Esophagus muscularis mucosa (tissue), 4 donors: ENCODE results near the gene ANKRD30B. TPM values are rescaled to one million over a fixed set of nuclear protein-coding genes. Genes with fewer than 3 reads are reported as not detected.
"Not testable (repeated sequence)": the region's sequence is repeated elsewhere in the genome, so short reads cannot be mapped to it uniquely, and the experiment has no call there.

Experiments
- DNase-seq: peaks from one replicate; pipeline ENCODE4 v3.0.0-alpha.2; 2017; ENCODE audit errors: extremely low spot score
- H3K27ac ChIP-seq, 4 donors: fragments of 200-600 bp; sonication (generic); replicated peaks in 1 of 4; 1 replicate in 3 of 4; 2 replicates in 1 of 4; pipeline ENCODE4 v1.5.1; 2016 to 2019; ENCODE audit warnings: mild to moderate bottlenecking in 1 of 4
- H3K27me3 ChIP-seq, 4 donors: fragments of 200-600 bp; sonication (generic); one replicate each; pipeline versions ENCODE4 v1.5.1 to v1.6.0; 2016 to 2019
- H3K36me3 ChIP-seq, 4 donors: fragments of 200-600 bp; sonication (generic); one replicate each; pipeline ENCODE4 v1.5.1; 2016 to 2019
- H3K4me1 ChIP-seq, 4 donors: fragments of 200-600 bp; sonication (generic); one replicate each; pipeline ENCODE4 v1.5.1; 2016 to 2019
- H3K4me3 ChIP-seq, 4 donors: fragments of 200-600 bp; sonication (generic); 1 replicate in 2 of 4; 2 replicates in 2 of 4; pipeline ENCODE4 v1.5.1; 2016 to 2019; ENCODE audit warnings: mild to moderate bottlenecking in 4 of 4, moderate library complexity in 1 of 4
- H3K9me3 ChIP-seq, 4 donors: fragments of 200-600 bp; sonication (generic); 1 replicate in 3 of 4; 2 replicates in 1 of 4; pipeline ENCODE4 v1.5.1; 2016 to 2019
- EP300 ChIP-seq: sonication (generic); formaldehyde crosslinking; IDR thresholded peaks from one replicate; pipeline ENCODE4 v1.6.1; 2017; ENCODE audit warnings: antibody characterized with exemption
- POLR2A ChIP-seq: fragments of 450-650 bp; IDR thresholded peaks from one replicate; pipeline ENCODE4 v1.6.1; 2017; ENCODE audit warnings: antibody characterized with exemption, moderate library complexity, mild to moderate bottlenecking, low read depth
- POLR2AphosphoS5 ChIP-seq, 2 donors: sonication (generic); formaldehyde crosslinking; IDR thresholded peaks; one replicate each; pipeline ENCODE4 v1.6.1; 2017; ENCODE audit warnings: antibody characterized with exemption in 2 of 2
- WGBS: methylation state at CpG from one replicate; pipeline ENCODE4 v1.1.5; 2018; 5-methylcytosine and 5-hydroxymethylcytosine counted together
- intact Hi-C: fragments of 100-400 bp; cut with DNase I; formaldehyde crosslinking; loops from one replicate; pipeline ENCODE4 v1.15.1; 2023
- total RNA-seq, 4 donors: library from RNA; depleted of rRNA; stranded (reverse); fragments of >200 nt; gene quantifications; one replicate each; pipeline versions ENCODE4 v1.1.0 to v1.2.1, GENCODE V29; 2016
- TF ChIP-seq, protein P1 (sequence below), 3 experiments: fragments of 200-600 bp in 2 of 3; fragments of 450-650 bp in 1 of 3; sonication (generic) in 2 of 3; IDR thresholded peaks; one replicate each; pipeline ENCODE4 v1.5.1; 2017 to 2019; ENCODE audit warnings: antibody characterized with exemption in 3 of 3, mild to moderate bottlenecking in 2 of 3, moderate library complexity in 1 of 3

The ANKRD30B gene
- total RNA-seq, 4 donors from 2014 or later: not detected

DNA sequence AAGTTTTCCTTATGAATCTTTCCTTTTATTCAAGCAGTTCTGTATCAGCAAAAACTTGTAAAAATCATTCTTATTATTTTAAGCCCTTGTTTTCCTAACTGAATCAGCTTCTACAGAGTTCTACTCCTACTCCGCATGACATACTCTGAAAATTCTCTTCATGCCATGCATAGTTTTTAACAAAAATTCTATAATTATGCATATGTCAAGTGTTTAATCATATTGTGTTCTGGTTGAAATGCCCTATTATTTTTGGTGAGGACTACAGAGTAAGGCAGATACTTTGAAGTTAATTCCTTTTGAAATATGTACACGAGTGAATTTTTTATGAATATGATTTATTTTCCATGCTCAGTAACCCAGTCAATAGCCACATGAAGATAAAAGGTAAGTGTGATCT lies 28.8 kb downstream of the ANKRD30B start:
- no peak overlapping the region for H3K27ac ChIP-seq
- no peaks in the 10 kb centered on the region for H3K36me3 ChIP-seq
- intact Hi-C loops: no loop called here
- H3K4me3 ChIP-seq: no peak overlapping the region
- 69% methylated on average over 2 of the region's 2 CpGs for WGBS
- DNase-seq: no peak
- TF ChIP-seq EP300 (no peak), POLR2AphosphoS5 (IDR thresholded peaks at IDR 0.05) (no peak), POLR2A (no peak)
- TF ChIP-seq, protein P1, sequence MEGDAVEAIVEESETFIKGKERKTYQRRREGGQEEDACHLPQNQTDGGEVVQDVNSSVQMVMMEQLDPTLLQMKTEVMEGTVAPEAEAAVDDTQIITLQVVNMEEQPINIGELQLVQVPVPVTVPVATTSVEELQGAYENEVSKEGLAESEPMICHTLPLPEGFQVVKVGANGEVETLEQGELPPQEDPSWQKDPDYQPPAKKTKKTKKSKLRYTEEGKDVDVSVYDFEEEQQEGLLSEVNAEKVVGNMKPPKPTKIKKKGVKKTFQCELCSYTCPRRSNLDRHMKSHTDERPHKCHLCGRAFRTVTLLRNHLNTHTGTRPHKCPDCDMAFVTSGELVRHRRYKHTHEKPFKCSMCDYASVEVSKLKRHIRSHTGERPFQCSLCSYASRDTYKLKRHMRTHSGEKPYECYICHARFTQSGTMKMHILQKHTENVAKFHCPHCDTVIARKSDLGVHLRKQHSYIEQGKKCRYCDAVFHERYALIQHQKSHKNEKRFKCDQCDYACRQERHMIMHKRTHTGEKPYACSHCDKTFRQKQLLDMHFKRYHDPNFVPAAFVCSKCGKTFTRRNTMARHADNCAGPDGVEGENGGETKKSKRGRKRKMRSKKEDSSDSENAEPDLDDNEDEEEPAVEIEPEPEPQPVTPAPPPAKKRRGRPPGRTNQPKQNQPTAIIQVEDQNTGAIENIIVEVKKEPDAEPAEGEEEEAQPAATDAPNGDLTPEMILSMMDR (IDR thresholded peaks at IDR 0.05): no peak
- H3K9me3 ChIP-seq: no peaks in the 10 kb centered on the region
- no peaks in the 10 kb centered on the region for H3K4me1 ChIP-seq
- H3K27me3 ChIP-seq: no peaks in the 10 kb centered on the region

DNA sequence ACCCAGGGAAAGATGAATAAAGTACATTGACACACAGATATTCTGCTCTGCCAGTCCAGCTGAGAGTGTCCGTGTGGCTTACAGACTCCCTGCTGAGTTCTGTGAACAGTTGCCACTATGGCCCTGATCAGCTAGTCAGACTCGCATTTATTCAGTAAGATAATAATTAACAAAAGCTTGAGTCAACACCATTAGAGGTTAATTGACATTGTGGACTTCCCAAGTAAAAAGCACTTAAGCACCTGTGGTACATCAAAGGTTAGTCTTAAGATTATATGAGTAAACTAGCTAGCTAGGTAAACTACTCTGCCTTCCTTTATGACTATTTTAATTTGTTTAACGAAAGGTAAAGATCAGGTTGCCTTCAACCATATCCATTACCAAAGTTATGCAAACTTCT lies 33.7 kb downstream of the ANKRD30B start:
- H3K4me3 ChIP-seq: no peak overlapping the region
- intact Hi-C loops: no loop called here
- no peaks in the 10 kb centered on the region for H3K9me3 ChIP-seq
- WGBS: 89% methylated on average over 3 of the region's 3 CpGs
- H3K27me3 ChIP-seq: no peaks in the 10 kb centered on the region
- DNase-seq: no peak
- TF ChIP-seq EP300 (no peak), POLR2AphosphoS5 (IDR thresholded peaks at IDR 0.05) (no peak)
- H3K36me3 ChIP-seq: no peaks in the 10 kb centered on the region
- H3K4me1 ChIP-seq: no peaks in the 10 kb centered on the region
- H3K27ac ChIP-seq: no peak overlapping the region

DNA sequence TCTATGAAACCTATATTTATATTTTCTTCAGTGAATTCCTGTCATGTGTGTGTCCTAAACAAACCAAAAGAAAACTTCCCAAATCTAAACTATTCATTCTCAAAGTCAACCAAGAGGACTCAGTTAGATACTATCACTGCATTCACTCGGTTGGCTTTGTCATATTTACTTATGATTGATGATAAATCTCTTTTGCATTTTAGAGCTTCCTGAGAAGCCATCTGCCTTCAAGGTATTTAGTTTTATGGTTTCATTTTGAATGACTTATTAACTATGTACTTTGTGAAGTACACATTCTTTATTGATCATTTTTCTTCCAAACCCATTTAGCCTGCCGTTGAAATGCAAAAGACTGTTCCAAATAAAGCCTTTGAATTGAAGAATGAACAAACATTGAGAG lies 36.2 kb downstream of the ANKRD30B start:
- intact Hi-C loops: no loop called here

DNA sequence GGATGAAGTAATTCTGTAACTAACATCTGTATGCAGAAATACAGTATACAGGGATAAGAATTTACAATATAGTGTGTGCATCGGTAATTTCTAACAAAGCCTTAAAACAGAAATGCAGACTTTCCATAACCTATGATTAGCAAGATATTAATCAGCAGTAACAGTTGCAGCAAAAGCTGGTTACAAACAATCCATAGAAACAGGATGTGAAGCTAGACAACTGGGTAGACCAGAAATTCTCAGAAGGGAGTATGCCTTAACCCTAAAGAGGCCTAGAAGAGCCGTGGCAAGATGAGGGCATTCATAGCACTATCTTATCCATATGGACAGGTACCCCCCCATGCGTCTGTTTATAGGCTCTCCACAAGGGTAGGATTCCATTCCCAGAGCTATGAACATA lies 48.9 kb downstream of the ANKRD30B start:
- H3K4me3 ChIP-seq, H3K27me3 ChIP-seq, DNase-seq, H3K4me1 ChIP-seq, H3K9me3 ChIP-seq, intact Hi-C loops, H3K27ac ChIP-seq, H3K36me3 ChIP-seq: not testable (repeated sequence)
- WGBS: 82% methylated on average over 3 of the region's 3 CpGs

More for the DNA sequence above, 36.2 kb downstream of the ANKRD30B start:
- Histone ChIP-seq H3K4me1 (no peaks in the 10 kb centered on the region), H3K4me3 (no peak overlapping the region), H3K27me3 (no peaks in the 10 kb centered on the region), H3K36me3 (no peaks in the 10 kb centered on the region), H3K27ac (no peak overlapping the region), H3K9me3 (no peaks in the 10 kb centered on the region)
- WGBS: 58% methylated on average over 2 of the region's 2 CpGs
- no peak for DNase-seq
- TF ChIP-seq EP300 (no peak), POLR2A (no peak), POLR2AphosphoS5 (IDR thresholded peaks at IDR 0.05) (no peak)
- TF ChIP-seq, protein P1 (IDR thresholded peaks at IDR 0.05): no peak

DNA sequence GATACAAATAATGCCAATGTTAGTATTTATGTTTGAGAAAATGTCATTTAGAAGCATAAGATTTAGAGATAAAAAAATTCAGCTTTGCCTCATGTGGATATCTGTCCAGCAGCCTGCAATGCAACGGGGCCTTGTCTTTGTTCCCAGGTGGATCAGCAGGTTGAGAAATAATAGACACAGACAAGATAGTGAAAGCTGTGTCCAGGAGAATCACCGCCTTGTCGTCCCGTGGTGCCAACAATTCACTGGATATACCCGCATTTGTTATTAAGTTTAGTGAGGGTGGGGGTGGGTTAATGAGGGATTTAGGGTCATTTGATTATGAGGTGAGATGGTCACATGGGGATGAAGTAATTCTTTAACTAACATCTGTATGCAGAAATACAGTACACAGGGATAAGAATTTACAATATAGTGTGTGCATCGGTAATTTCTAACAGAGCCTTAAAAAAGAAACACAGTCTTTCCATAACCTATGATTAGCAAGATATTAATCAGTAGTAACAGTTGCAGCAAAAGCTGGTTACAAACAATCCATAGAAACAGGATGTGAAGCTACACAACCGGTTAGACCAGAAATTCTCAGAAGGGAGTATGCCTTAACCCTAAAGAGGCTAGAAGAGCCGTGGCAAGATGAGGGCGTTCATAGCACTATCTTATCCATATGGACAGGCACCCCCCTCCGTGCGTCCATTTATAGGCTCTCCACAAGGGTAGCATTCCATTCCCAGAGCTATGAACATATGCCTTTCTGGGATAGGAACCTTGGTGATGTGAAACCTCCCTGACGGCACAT lies 50.2 kb downstream of the ANKRD30B start:
- WGBS: 80% methylated on average over 12 of the region's 12 CpGs
- intact Hi-C loops, H3K4me3 ChIP-seq, H3K9me3 ChIP-seq, DNase-seq, H3K36me3 ChIP-seq, H3K27me3 ChIP-seq, H3K4me1 ChIP-seq, H3K27ac ChIP-seq: not testable (repeated sequence)

DNA sequence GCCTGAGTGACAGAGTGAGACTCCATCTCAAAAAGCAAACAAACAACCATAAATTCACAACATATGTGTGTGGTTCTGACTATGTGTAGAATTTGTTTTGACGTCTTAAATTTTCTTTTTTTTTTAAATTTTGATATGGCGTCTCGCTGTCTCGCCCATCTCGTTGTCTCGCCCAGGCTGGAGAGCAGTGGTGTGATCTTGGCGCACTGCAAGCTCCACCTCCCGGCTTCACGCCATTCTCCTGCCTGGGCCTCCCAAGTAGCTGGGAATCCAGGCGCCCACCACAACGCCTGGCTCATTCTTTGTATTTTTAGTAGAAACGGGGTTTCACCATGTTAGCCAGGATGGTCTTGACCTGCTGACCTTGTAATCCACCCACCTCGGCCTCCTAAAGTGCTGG lies 63.1 kb downstream of the ANKRD30B start:
- DNase-seq, H3K9me3 ChIP-seq, H3K27ac ChIP-seq, H3K4me1 ChIP-seq, intact Hi-C loops, H3K36me3 ChIP-seq, H3K4me3 ChIP-seq, H3K27me3 ChIP-seq: not testable (repeated sequence)
- 88% methylated on average over 13 of the region's 13 CpGs for WGBS

DNA sequence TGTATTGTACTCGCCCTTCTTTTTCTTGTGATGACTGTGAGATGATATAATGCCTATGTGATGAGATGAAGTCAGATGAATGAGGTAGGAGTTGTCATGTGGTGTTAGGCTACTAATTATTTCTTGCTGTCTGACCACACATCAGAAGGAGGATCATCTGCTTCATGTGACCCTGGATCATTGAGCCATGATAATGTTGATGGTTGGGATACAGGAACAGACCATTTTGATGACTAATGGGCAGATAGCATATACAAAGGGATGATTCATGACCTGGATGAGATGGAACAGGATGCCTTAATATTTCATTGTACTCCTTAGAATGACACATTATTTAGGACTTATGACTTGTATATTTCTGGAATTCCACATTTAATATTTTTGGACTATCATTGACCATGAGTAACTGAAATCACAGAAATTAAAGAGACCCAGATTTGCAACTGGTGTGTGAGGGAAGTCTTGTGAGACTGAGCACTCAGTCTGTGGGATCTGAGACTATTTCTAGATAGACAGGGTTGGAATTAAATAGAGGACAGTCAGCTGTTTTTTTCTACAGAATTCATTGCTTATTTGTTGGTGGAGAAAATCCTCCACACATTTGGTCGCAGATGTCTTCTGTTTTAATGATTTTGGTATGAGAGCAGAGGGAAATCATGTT lies 79.1 kb downstream of the ANKRD30B start:
- intact Hi-C loops, H3K4me1 ChIP-seq, H3K27me3 ChIP-seq, H3K27ac ChIP-seq, H3K9me3 ChIP-seq, H3K4me3 ChIP-seq, DNase-seq, H3K36me3 ChIP-seq: not testable (repeated sequence)
- 61% methylated on average over 2 of the region's 2 CpGs for WGBS

DNA sequence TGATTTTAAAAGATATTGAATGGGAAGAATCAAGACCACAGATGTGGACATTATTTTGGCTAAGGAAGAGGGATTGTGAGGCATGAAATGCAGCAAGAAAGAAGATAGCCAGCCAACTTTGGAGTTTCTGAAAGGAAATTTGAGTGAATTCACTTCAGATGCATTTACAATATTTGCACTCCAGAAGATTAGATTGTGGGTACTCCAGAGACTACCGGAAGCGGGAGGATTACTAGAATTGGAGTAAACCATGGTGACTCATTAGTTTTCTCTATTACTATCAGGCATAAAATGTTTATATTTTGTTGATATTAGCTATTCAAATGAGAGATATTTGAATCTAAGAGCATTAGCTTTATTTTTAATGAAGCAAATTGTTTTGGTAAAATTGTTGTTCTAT lies 93.6 kb downstream of the ANKRD30B start:
- intact Hi-C loops, DNase-seq: not testable (repeated sequence)

DNA sequence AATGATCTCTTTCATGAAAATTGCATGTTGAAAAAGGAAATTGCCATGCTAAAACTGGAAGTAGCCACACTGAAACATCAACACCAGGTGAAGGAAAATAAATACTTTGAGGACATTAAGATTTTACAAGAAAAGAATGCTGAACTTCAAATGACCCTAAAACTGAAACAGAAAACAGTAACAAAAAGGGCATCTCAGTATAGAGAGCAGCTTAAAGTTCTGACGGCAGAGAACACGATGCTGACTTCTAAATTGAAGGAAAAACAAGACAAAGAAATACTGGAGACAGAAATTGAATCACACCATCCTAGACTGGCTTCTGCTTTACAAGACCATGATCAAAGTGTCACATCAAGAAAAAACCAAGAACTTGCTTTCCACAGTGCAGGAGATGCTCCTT lies 103.6 kb downstream of the ANKRD30B start:
- H3K36me3 ChIP-seq, DNase-seq, H3K4me1 ChIP-seq, H3K4me3 ChIP-seq, H3K27me3 ChIP-seq, H3K9me3 ChIP-seq, intact Hi-C loops, H3K27ac ChIP-seq: not testable (repeated sequence)
- WGBS: 65% methylated on average over 2 of the region's 2 CpGs

More for the DNA sequence above, 93.6 kb downstream of the ANKRD30B start:
- not testable (repeated sequence) for H3K27ac ChIP-seq, H3K4me3 ChIP-seq, H3K9me3 ChIP-seq, H3K27me3 ChIP-seq, H3K36me3 ChIP-seq, H3K4me1 ChIP-seq
- 89% methylated on average over 2 of the region's 2 CpGs for WGBS

DNA sequence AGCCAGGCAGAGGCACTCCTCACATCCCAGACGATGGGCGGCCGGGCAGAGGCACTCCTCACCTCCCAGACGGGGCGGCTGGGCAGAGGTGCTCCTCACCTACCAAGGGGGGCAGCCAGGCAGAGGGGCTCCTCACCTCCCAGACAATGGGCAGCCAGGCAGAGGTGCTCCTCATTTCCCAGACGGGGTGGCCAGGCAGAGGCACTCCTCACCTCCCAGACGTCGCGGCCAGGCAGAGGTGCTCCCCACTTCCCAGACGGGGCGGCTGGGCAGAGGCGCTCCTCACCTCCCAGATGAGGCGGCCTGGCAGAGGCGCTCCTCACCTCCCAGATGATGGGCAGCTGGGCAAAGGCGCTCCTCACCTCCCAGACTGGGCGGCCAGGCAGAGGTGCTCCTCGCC lies 107.7 kb downstream of the ANKRD30B start:
- DNase-seq, H3K36me3 ChIP-seq, H3K4me3 ChIP-seq, H3K9me3 ChIP-seq, H3K27ac ChIP-seq, H3K4me1 ChIP-seq, intact Hi-C loops, H3K27me3 ChIP-seq: not testable (repeated sequence)
- no CpG with 5 or more reads among the region's 17 CpGs for WGBS
